Calu3 (cell line): Measurements from ENCODE around the gene NAGLU. TPM values are rescaled to one million over a fixed set of nuclear protein-coding genes. Genes with fewer than 3 reads are reported as not detected.

ENCODE experiments used
- BruUV-seq: library from RNA; stranded (reverse); fragments of 400-500 nt; replicated peaks from 2 replicates; lab custom pipeline; 2021; lab: Mats Ljungman, UMichigan
- CTCF ChIA-PET: fragments of 300-600 bp; sonication (Branson Sonifier 250); formaldehyde crosslinking; loops from one replicate; lab custom pipeline; 2022; ENCODE audit warnings: antibody characterized with exemption; lab: Charles Lee
- DNase-seq: peaks from one replicate; pipeline ENCODE4 v3.0.0; 2022
- H3K27ac Mint-ChIP-seq: one replicate; pipeline ENCODE4 v1.8.0; 2022; ENCODE audit warnings: mixed read lengths; ENCODE audit not compliant: unreplicated experiment
- H3K27me3 Mint-ChIP-seq: one replicate; pipeline ENCODE4 v1.8.0; 2022; ENCODE audit warnings: mixed read lengths; ENCODE audit not compliant: unreplicated experiment
- H3K36me3 Mint-ChIP-seq: one replicate; pipeline ENCODE4 v1.8.0; 2022; ENCODE audit warnings: mild to moderate bottlenecking, moderate library complexity, mixed read lengths; ENCODE audit not compliant: insufficient read depth, unreplicated experiment
- H3K4me1 Mint-ChIP-seq: one replicate; pipeline ENCODE4 v1.8.0; 2022; ENCODE audit warnings: mild to moderate bottlenecking, low read depth, mixed read lengths; ENCODE audit not compliant: unreplicated experiment
- H3K4me3 Mint-ChIP-seq: one replicate; pipeline ENCODE4 v1.8.0; 2022; ENCODE audit warnings: mild to moderate bottlenecking, low read depth, moderate library complexity, mixed read lengths; ENCODE audit not compliant: unreplicated experiment
- H3K9me3 Mint-ChIP-seq: one replicate; pipeline ENCODE4 v1.8.0; 2022; ENCODE audit warnings: low read depth, mixed read lengths; ENCODE audit not compliant: unreplicated experiment
- intact Hi-C: fragments of 100-400 bp; cut with micrococcal nuclease; formaldehyde crosslinking; loops from one replicate; pipeline ENCODE4 v1.10.0; 2022; ENCODE audit not compliant: unreplicated experiment
- total RNA-seq: library from RNA; stranded (reverse); gene quantifications from 2 replicates; pipeline ENCODE4 v1.2.3, GENCODE V29; 2022
- TF ChIP-seq, protein P1 (sequence below): fragments of 200-600 bp; IDR thresholded peaks from one replicate; pipeline ENCODE4 v1.8.0; 2022; ENCODE audit warnings: antibody characterized with exemption; ENCODE audit not compliant: unreplicated experiment

NAGLU gene
- total RNA-seq, 1 experiment from 2014 or later, result 53.8 TPM

GRCh38 chr17:42519546-42520491 lies 16.2 kb upstream of the NAGLU start:
- Mint-ChIP-seq H3K4me3 (peak overlapping the region; percentile 62), H3K27ac (peak overlapping the region; percentile 95), H3K4me1 (peaks cover 51% of the 10 kb centered on the region), H3K27me3 (no peaks in the 10 kb centered on the region), H3K9me3 (no peaks in the 10 kb centered on the region), H3K36me3 (peaks cover 73% of the 10 kb centered on the region)
- no TSS peak for BruUV-seq
- TF ChIP-seq, protein P1, sequence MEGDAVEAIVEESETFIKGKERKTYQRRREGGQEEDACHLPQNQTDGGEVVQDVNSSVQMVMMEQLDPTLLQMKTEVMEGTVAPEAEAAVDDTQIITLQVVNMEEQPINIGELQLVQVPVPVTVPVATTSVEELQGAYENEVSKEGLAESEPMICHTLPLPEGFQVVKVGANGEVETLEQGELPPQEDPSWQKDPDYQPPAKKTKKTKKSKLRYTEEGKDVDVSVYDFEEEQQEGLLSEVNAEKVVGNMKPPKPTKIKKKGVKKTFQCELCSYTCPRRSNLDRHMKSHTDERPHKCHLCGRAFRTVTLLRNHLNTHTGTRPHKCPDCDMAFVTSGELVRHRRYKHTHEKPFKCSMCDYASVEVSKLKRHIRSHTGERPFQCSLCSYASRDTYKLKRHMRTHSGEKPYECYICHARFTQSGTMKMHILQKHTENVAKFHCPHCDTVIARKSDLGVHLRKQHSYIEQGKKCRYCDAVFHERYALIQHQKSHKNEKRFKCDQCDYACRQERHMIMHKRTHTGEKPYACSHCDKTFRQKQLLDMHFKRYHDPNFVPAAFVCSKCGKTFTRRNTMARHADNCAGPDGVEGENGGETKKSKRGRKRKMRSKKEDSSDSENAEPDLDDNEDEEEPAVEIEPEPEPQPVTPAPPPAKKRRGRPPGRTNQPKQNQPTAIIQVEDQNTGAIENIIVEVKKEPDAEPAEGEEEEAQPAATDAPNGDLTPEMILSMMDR, result no peak
- peak; percentile 91 for DNase-seq
- intact Hi-C loops, result loop anchor here (2.0 kb wide), 1 partner anchor 91 kb away; no protein-coding TSS in a partner anchor
- CTCF ChIA-PET, result interaction anchor here (0.5 to 3.4 kb wide), 20 partner anchors 7 to 414 kb away, joined by 3 to 65 read pairs (median 4); partner anchors contain the start of genes CAVIN1, STAT3 and TUBG1

- Mint-ChIP-seq H3K27ac (peak overlapping the region; percentile 95), H3K4me3 (peak overlapping the region; percentile 62), H3K36me3 (peaks cover 75% of the 10 kb centered on the region), H3K27me3 (no peaks in the 10 kb centered on the region), H3K4me1 (peaks cover 58% of the 10 kb centered on the region), H3K9me3 (no peaks in the 10 kb centered on the region)
- TF ChIP-seq, protein P1, result peak; percentile 74
- BruUV-seq, result TSS peak; percentile 54
- peak; percentile 57 for DNase-seq
- intact Hi-C loops, result no loop called here
- CTCF ChIA-PET, result interaction anchor here (0.5 to 3.4 kb wide), 11 partner anchors 12 to 503 kb away, joined by 3 to 19 read pairs (median 3); partner anchors contain the start of gene STAT3
These were observed 15.5 kb upstream of the NAGLU start for GRCh38 chr17:42520540-42520951.

GRCh38 chr17:42521036-42521435 lies 15.0 kb upstream of the NAGLU start:
- H3K4me1 Mint-ChIP-seq, result peaks cover 58% of the 10 kb centered on the region
- intact Hi-C loops, result no loop called here
- CTCF ChIA-PET, result interaction anchor here (1.0 to 1.3 kb wide), 3 partner anchors 61 to 503 kb away, joined by 3 read pairs; no protein-coding TSS in a partner anchor
- H3K27me3 Mint-ChIP-seq, result no peaks in the 10 kb centered on the region
- no peak overlapping the region for H3K4me3 Mint-ChIP-seq
- H3K9me3 Mint-ChIP-seq, result no peaks in the 10 kb centered on the region
- peaks cover 75% of the 10 kb centered on the region for H3K36me3 Mint-ChIP-seq
- TF ChIP-seq, protein P1, result no peak
- no peak for DNase-seq
- no TSS peak for BruUV-seq
- peak overlapping the region; percentile 95 for H3K27ac Mint-ChIP-seq

DNA sequence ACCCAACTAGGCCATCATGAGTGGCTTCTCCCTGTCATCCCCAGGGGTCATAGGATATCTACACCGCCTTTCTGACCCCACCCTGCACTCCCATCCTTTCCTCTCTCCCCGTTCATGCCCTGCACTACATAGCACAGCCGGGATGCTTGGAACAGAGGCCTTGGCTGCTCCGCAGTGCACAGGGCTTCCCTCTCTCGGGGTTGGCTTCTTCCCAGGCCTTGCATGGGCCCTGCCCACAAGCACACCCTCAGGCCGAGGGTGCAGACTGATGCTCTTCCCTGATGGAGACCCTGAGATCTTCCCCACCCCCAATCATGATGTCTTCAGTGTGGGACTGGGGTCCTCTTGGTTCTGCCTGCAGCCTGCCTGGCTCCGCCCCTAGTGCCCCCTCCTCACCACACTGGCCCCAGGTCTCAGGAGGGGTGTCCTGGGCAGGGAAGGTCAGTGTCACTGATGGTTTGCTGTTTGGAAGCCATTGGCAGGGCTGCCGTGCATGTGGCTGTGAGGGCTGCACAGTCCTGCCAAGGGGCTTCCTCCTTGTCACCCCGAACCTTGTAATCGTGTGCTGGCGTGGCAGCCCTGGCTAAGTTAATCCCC lies 14.3 kb upstream of the NAGLU start:
- CTCF ChIA-PET, result no interaction called here
- no peaks in the 10 kb centered on the region for H3K9me3 Mint-ChIP-seq
- TF ChIP-seq, protein P1, result no peak
- peaks cover 69% of the 10 kb centered on the region for H3K36me3 Mint-ChIP-seq
- no peak for DNase-seq
- no TSS peak for BruUV-seq
- no peak overlapping the region for H3K4me3 Mint-ChIP-seq
- no peaks in the 10 kb centered on the region for H3K27me3 Mint-ChIP-seq
- peaks cover 59% of the 10 kb centered on the region for H3K4me1 Mint-ChIP-seq
- intact Hi-C loops, result no loop called here
- H3K27ac Mint-ChIP-seq, result peak overlapping the region; percentile 95
